ENCODE results near the gene ZNRF3.
A peak's percentile ranks its signal among the peaks of the same experiment; 100 is the strongest.

ZNRF3 gene

DNA sequence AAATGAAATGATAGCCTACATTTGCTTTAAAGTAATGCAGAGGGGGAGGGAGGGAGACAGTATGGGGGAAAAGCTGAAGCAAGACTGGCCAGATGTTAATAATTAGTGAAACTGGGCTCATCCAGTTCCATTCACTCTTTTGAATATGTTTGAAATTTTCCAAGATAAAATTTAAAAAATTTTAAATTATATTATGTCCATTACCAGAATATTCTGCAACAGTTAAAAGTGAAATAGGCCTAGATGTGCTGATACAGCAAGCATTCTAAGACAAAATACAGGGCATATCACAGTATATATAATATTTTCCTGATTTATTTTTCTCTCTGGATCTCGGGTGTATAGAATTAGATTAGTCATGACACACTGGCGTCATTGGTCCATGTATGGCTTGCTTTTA, 13.6 kb upstream of the ZNRF3 start:
- no peak for DNase-seq (ENCODE audit: low read depth)
- TF ChIP-seq, protein P1, sequence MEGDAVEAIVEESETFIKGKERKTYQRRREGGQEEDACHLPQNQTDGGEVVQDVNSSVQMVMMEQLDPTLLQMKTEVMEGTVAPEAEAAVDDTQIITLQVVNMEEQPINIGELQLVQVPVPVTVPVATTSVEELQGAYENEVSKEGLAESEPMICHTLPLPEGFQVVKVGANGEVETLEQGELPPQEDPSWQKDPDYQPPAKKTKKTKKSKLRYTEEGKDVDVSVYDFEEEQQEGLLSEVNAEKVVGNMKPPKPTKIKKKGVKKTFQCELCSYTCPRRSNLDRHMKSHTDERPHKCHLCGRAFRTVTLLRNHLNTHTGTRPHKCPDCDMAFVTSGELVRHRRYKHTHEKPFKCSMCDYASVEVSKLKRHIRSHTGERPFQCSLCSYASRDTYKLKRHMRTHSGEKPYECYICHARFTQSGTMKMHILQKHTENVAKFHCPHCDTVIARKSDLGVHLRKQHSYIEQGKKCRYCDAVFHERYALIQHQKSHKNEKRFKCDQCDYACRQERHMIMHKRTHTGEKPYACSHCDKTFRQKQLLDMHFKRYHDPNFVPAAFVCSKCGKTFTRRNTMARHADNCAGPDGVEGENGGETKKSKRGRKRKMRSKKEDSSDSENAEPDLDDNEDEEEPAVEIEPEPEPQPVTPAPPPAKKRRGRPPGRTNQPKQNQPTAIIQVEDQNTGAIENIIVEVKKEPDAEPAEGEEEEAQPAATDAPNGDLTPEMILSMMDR (conservative IDR thresholded peaks at IDR 0.05; ENCODE audit: low read length): no peak
- no peak overlapping the region for H3K4me3 ChIP-seq (ENCODE audit: low read length)

DNA sequence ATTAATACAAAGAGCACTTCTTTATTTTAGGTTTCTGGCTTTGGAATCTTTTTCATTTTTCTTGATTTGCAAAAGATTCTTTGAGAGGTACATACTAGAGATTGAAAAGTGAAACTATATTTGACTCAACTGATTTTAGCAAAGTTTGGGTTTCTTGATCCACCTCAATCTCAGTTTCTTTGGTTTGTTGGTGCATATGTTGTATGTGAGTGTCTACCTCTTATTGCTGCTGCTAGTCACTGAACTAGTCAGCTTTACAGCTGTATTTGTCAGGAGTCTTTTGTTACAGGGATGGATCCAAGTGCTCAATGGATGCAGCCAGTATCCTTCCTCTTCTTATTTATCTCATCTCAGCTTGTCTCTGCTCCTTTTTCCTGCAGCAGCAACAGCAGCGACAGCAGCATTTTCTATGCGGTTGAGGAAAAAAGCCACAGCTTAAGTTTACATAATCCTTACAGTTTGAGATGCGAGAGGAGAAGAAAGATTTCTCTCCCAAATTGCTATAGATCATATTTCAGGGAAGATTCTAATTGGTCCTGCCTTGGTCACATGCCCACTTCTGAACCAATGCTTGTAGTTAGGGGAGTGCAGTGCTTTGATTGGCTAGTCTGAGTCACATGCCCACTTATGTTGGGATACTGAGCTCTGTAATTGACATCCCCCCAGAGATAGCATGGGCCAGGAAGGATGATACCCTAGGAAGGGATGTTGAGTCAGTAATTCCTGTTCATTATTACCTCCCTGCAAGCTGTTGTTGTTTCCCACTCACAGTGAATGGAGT, 10.0 kb upstream of the ZNRF3 start:
- no peak for DNase-seq (ENCODE audit: low read depth)
- no peak overlapping the region for H3K4me3 ChIP-seq (ENCODE audit: low read length)
- TF ChIP-seq, protein P1 (conservative IDR thresholded peaks at IDR 0.05; ENCODE audit: low read length): no peak

DNA sequence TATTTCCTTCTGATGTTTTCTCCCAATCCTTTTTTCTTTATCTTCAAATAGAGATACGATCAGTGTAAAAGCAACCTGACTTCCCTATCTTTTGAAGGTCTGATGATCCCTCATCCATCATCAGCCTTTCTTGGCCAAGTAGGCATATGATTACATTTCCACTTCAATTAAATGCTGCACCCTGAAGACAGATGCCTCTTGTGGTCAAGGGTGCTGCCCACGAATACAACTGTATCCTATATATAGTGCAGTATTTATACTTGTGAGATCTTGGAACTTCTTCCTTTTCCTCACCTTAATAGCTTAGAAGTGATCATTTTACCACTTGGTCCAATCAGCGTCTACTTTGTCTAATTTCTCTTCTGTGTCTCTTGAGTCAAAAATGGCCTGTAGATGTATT, 9.3 kb upstream of the ZNRF3 start:
- TF ChIP-seq, protein P1 (conservative IDR thresholded peaks at IDR 0.05; ENCODE audit: low read length): no peak
- H3K4me3 ChIP-seq (ENCODE audit: low read length): no peak overlapping the region
- no peak for DNase-seq (ENCODE audit: low read depth)

DNA sequence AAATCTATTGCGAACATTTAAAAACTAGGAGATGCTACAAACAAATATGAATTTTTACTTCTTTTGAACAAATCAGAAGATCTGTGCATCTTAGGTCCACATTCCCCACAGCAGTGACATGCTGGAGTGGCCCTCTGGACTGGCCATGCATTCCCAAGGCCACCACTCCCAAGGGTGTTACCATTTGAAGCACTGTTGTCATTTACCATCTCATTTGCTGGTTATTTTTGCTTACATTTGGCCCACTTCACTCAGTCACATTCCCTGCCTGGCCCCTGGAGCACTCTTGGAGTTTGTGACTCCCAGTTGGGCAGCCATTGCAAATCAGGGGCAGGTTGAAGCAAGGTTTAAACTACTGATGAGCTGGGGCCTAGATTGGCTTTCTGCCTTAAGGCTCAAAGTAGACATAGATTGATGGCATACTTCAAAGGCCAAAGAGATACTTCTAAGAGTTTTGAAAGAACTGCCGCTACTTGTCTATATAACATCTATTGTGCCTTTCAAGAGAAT, 8.5 kb upstream of the ZNRF3 start:
- no peak overlapping the region for H3K4me3 ChIP-seq (ENCODE audit: low read length)
- DNase-seq (ENCODE audit: low read depth): no peak
- TF ChIP-seq, protein P1 (conservative IDR thresholded peaks at IDR 0.05; ENCODE audit: low read length): no peak

DNA sequence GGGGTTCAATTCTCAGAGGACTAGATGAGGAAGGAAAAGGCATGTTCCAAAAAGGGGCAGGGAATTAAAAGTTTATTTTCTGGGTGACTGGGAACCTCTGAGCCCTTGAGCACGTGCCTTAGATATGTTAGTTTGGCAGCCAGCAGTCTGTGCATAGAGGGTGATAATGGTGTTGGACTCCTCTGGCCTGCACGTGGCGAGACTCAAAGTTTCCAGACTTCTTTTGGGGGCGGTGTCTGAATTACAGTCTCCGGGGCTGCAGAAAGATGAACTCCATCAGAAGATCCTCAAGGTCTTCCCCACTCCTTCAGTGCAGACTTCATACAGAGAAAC, 861 bp upstream of the ZNRF3 start:
- TF ChIP-seq, protein P1 (conservative IDR thresholded peaks at IDR 0.05; ENCODE audit: low read length): no peak
- H3K4me3 ChIP-seq (ENCODE audit: low read length): peak overlapping the region; percentile 79

DNA sequence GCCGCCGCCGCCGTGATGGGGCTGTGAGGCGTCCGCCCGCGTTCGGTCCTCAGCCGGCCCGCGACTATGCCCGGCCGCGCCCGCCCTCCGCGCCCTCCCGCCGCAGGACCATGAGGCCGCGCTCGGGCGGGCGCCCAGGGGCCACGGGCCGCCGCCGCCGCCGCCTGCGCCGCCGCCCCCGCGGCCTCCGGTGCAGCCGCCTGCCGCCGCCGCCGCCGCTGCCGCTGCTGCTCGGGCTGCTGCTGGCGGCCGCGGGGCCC, 215 bp downstream of the ZNRF3 start:
- TF ChIP-seq, protein P1 (conservative IDR thresholded peaks at IDR 0.05; ENCODE audit: low read length): no peak
- H3K4me3 ChIP-seq (ENCODE audit: low read length): peak overlapping the region; percentile 63
- DNase-seq (ENCODE audit: low read depth): no peak

More for the DNA sequence above, 861 bp upstream of the ZNRF3 start:
- no peak for DNase-seq (ENCODE audit: low read depth)

DNA sequence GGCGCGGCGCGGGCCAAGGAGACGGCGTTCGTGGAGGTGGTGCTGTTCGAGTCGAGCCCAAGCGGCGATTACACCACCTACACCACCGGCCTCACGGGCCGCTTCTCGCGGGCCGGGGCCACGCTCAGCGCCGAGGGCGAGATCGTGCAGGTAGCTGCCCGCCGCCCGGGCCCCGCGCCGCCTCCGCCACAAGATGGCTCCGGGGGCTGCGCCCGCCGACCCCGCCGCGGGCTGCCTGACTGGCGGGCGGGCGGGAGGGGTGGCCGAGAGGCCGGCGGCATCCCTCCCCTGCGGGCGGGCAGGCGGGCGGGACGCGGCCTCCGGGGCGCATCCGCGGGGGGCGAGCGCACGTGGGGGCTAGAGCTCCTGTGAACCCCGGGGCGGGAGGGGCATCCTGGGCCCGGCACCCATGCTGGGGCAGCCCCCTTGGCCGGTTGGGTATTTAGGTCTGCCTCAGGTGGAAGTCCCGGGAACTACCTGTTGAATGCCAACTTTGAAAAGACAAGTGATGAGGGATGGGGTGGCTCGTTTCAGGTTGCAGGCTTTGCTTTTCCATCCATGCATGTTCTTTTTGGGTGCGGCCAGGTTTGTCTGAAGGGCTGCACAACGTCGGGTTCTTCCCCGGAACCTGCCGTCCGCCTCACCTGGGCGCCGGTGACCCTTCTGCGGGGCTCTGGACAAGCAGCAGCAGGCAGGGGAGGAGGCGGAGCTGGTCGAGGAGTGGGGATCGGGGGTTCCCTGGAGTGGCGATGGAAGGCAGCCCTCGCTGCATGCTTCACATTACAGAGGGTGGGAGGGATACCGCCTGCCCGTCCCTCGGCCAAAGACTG, 760 bp downstream of the ZNRF3 start:
- peak overlapping the region; percentile 63 for H3K4me3 ChIP-seq (ENCODE audit: low read length)
- TF ChIP-seq, protein P1 (conservative IDR thresholded peaks at IDR 0.05; ENCODE audit: low read length): no peak
- peak; percentile 37 for DNase-seq (ENCODE audit: low read depth)

All from AG10803 (cell line).